NAMALWA (cell line): ENCODE measurements around the gene TCOF1.

Experiments used
- DNase-seq: peaks from one replicate; pipeline ENCODE4 v3.0.0-alpha.2; 2015; ENCODE audit warnings: low spot score

TCOF1 gene

GRCh38 chr5:150350524-150351344 is 6.8 kb upstream of the TCOF1 start:
- DNase-seq, result peak; percentile 73

GRCh38 chr5:150352244-150353031 is 5.1 kb upstream of the TCOF1 start:
- DNase-seq, result no peak

GRCh38 chr5:150353032-150353675 is 4.3 kb upstream of the TCOF1 start:
- no peak for DNase-seq

- DNase-seq, result no peak
Measured at GRCh38 chr5:150355791-150356190, 1.7 kb upstream of the TCOF1 start.

GRCh38 chr5:150356575-150357294 is 762 bp upstream of the TCOF1 start:
- no peak for DNase-seq

GRCh38 chr5:150358261-150359095 is 981 bp downstream of the TCOF1 start:
- peak; percentile 46 for DNase-seq

GRCh38 chr5:150361301-150361700 is 3.8 kb downstream of the TCOF1 start:
- no peak for DNase-seq

- no peak for DNase-seq
Measured at GRCh38 chr5:150363185-150363584, 5.7 kb downstream of the TCOF1 start.

- no peak for DNase-seq
Measured at GRCh38 chr5:150364004-150364403, 6.5 kb downstream of the TCOF1 start.

- no peak for DNase-seq
Measured at GRCh38 chr5:150368526-150368925, 11.0 kb downstream of the TCOF1 start.

- no peak for DNase-seq
Measured at GRCh38 chr5:150372639-150373038, 15.1 kb downstream of the TCOF1 start.

GRCh38 chr5:150374651-150375050 is 17.2 kb downstream of the TCOF1 start:
- no peak for DNase-seq

GRCh38 chr5:150376799-150377771 is 19.6 kb downstream of the TCOF1 start:
- no peak for DNase-seq

GRCh38 chr5:150377964-150378694 is 20.6 kb downstream of the TCOF1 start:
- DNase-seq, result no peak

- no peak for DNase-seq
Measured at GRCh38 chr5:150384701-150385100, 27.2 kb downstream of the TCOF1 start.

GRCh38 chr5:150386024-150386855 is 28.7 kb downstream of the TCOF1 start:
- no peak for DNase-seq

- DNase-seq, result no peak
Measured at GRCh38 chr5:150389531-150390266, 32.2 kb downstream of the TCOF1 start.
